HG03432 (cell line): ENCODE results near the gene ZNHIT6.

Experiments
- ATAC-seq: cut with Tn5 transposase; IDR thresholded peaks from one replicate; pipeline ENCODE4 v1.9.1; 2021; ENCODE audit warnings: mild to moderate bottlenecking, moderate library complexity; ENCODE audit not compliant: unreplicated experiment

The ZNHIT6 gene

DNA sequence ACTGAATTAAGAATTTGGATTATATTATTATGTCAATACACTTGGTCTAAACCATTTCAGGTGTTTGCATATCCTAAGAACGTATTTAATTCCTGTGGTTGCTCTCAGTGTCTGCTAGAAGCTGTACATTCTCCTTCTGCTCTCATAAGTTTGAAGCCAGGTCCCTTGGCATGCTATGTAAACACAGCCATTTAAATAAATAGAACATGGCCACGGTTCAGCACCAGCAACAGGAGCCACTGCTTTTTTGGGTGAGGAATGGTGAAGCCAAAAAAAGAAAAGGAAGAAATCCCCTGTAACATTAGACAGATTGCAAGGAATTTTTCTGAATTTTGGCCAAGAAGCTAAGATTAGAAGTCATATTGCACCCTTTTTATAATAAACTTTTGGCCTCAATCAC is 108.6 kb downstream of the ZNHIT6 start:
- no peak for ATAC-seq
